ENCODE data around the gene COLQ. TPM values are rescaled to one million over a fixed set of nuclear protein-coding genes. Genes with fewer than 3 reads are reported as not detected.

Gene COLQ
- polyA plus RNA-seq, 2 of the 4 experiments (the other 2 are of a cell fraction): 0.71 to 1.1 TPM

DNA sequence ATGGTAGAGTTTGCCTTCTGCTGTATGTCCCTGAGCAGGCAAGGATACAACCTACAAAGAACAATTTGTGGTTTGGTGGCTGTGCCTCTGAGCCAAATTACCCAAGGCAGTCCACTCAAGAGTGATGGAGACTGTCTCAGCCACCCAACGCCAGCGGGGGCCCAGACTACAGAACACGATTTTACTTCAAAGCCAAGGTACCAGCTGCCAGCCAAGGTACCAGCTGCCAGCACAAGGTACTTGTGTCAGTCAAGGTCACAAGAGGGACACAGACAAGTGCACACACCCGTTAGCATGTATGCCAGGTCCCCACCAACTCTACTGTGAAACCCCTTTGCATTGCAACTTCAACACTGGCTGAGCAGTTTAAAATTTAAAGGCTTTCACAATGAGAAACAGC is 23.5 kb downstream of the COLQ start:
- TF ChIP-seq FOSL2 (IDR thresholded peaks at IDR 0.05) (no peak), FOSL2 (CRISPR knock-in tag; IDR thresholded peaks at IDR 0.05) (no peak), RARB (CRISPR knock-in tag; IDR thresholded peaks at IDR 0.05) (no peak), NFE2L2 (conservative IDR thresholded peaks at IDR 0.05; ENCODE audit: low read length) (no peak), RFX5 (IDR thresholded peaks at IDR 0.05) (no peak), ESRRA (IDR thresholded peaks at IDR 0.05; ENCODE audit: borderline replicate concordance, low read length) (no peak), HDAC2 (IDR thresholded peaks at IDR 0.05) (no peak), KDM5A (IDR thresholded peaks at IDR 0.05) (no peak), CHD4 (IDR thresholded peaks at IDR 0.05; ENCODE audit: borderline replicate concordance) (no peak), BHLHE40 (IDR thresholded peaks at IDR 0.05; ENCODE audit: low read depth, low read length) (no peak), PHF8 (IDR thresholded peaks at IDR 0.05; ENCODE audit: borderline replicate concordance, low read depth) (no peak), NPAS2 (CRISPR knock-in tag; IDR thresholded peaks at IDR 0.05; ENCODE audit: borderline replicate concordance) (no peak), MAZ (IDR thresholded peaks at IDR 0.05; ENCODE audit: borderline replicate concordance, low read depth, low read length) (no peak), GATA3 (IDR thresholded peaks at IDR 0.05; ENCODE audit: borderline replicate concordance) (no peak), ZSCAN20 (CRISPR knock-in tag; IDR thresholded peaks at IDR 0.05) (no peak), KDM1A (IDR thresholded peaks at IDR 0.05; ENCODE audit: low read depth) (no peak), RNF2 (IDR thresholded peaks at IDR 0.05; ENCODE audit: borderline replicate concordance, low read depth) (no peak), POLR2A (IDR thresholded peaks at IDR 0.05; ENCODE audit: low read length) (no peak)
- TF ChIP-seq, protein P1, sequence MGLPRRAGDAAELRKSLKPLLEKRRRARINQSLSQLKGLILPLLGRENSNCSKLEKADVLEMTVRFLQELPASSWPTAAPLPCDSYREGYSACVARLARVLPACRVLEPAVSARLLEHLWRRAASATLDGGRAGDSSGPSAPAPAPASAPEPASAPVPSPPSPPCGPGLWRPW (IDR thresholded peaks at IDR 0.05): no peak
- TF ChIP-seq, protein P2, sequence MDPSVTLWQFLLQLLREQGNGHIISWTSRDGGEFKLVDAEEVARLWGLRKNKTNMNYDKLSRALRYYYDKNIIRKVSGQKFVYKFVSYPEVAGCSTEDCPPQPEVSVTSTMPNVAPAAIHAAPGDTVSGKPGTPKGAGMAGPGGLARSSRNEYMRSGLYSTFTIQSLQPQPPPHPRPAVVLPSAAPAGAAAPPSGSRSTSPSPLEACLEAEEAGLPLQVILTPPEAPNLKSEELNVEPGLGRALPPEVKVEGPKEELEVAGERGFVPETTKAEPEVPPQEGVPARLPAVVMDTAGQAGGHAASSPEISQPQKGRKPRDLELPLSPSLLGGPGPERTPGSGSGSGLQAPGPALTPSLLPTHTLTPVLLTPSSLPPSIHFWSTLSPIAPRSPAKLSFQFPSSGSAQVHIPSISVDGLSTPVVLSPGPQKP (IDR thresholded peaks at IDR 0.05; ENCODE audit: low read depth, low read length): no peak
- ChIA-PET POLR2A (no interaction called here), CTCF (no interaction called here)
- 71% methylated on average over 4 of the region's 4 CpGs for WGBS (ENCODE audit: missing lambda C conversion rate)
- no peak for ATAC-seq
- Histone ChIP-seq H3K4me3 (no peak overlapping the region), H3K4me2 (no peak overlapping the region), H3K9me3 (no peaks in the 10 kb centered on the region), H3K4me1 (no peaks in the 10 kb centered on the region), H3K27ac (no peak overlapping the region)
- no peak for DNase-seq (ENCODE audit: low read depth in 1 of 2, low spot score in 1 of 2)
- no peak for FAIRE-seq

DNA sequence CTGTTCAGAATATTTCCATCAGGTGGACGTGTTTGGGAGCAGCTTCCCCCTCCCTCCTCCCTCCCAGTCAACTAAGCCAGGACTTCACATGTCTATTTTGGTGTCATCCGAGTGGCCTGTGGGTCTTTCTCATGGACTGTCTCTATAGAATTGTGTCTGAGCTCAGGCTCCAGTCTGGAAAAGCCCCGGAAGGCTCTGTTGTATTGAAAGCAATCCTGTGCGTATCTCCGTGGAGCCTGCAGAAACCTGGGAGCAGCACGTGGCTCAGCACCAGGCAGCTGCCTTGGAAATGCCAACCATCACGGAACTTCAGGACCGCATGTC is 25.2 kb downstream of the COLQ start:
- Histone ChIP-seq H3K4me2 (no peak overlapping the region), H3K4me3 (no peak overlapping the region), H3K27ac (no peak overlapping the region), H3K4me1 (no peaks in the 10 kb centered on the region), H3K9me3 (no peaks in the 10 kb centered on the region)
- POLR2A ChIA-PET: no interaction called here
- WGBS (ENCODE audit: missing lambda C conversion rate): 58% methylated on average over 7 of the region's 8 CpGs
- DNase-seq (ENCODE audit: low read depth in 1 of 2, low spot score in 1 of 2) (no peak), ATAC-seq (no peak), FAIRE-seq (no peak)
- CTCF ChIA-PET: no interaction called here
- TF ChIP-seq GATA3 (IDR thresholded peaks at IDR 0.05; ENCODE audit: borderline replicate concordance) (no peak), EP300 (IDR thresholded peaks at IDR 0.05) (no peak), ZFP36 (IDR thresholded peaks at IDR 0.05; ENCODE audit: borderline replicate concordance, partially characterized antibody) (no peak), KDM5A (IDR thresholded peaks at IDR 0.05) (no peak), ESRRA (IDR thresholded peaks at IDR 0.05; ENCODE audit: borderline replicate concordance, low read length) (no peak), JUN (IDR thresholded peaks at IDR 0.05) (no peak), RAD21 (conservative IDR thresholded peaks at IDR 0.05 in 1 of 2, IDR thresholded peaks at IDR 0.05 in 1 of 2) (no peak)
- TF ChIP-seq, protein P3, sequence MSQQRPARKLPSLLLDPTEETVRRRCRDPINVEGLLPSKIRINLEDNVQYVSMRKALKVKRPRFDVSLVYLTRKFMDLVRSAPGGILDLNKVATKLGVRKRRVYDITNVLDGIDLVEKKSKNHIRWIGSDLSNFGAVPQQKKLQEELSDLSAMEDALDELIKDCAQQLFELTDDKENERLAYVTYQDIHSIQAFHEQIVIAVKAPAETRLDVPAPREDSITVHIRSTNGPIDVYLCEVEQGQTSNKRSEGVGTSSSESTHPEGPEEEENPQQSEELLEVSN (IDR thresholded peaks at IDR 0.05; ENCODE audit: borderline replicate concordance, low read depth): no peak
- TF ChIP-seq, protein P4, sequence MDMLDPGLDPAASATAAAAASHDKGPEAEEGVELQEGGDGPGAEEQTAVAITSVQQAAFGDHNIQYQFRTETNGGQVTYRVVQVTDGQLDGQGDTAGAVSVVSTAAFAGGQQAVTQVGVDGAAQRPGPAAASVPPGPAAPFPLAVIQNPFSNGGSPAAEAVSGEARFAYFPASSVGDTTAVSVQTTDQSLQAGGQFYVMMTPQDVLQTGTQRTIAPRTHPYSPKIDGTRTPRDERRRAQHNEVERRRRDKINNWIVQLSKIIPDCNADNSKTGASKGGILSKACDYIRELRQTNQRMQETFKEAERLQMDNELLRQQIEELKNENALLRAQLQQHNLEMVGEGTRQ (IDR thresholded peaks at IDR 0.05): no peak
- TF ChIP-seq, protein P1 (IDR thresholded peaks at IDR 0.05): no peak
